ENCODE data around the gene CHADL. TPM values are rescaled to one million over a fixed set of nuclear protein-coding genes. Genes with fewer than 3 reads are reported as not detected.

Gene CHADL
- total and polyA plus RNA-seq, 2 of the 4 experiments (the other 2 are of a cell fraction), result 0.18 to 0.53 TPM

DNA sequence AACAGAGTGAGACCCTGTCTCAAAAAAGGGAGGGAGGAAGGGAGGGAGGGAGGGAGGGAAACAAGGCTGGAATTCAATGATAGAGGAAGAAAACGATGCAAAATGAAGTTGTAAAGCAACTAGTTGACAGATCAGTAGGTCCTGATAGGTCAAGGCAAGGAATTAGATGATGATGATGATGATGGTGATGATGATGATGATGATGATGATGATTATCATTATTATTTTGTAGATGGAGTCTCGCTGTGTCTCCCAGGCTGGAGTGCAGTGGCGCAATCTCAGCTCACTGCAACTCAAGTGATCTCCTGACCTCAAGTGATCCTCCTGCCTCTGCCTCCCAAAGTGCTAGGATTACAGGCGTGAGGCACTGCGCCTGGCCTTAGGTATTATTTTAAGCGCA lies 46.9 kb downstream of the CHADL start:
- Histone ChIP-seq H3K9me3 (ENCODE audit: control insufficient read depth, insufficient read depth, low read length) (no peaks in the 10 kb centered on the region), H3K9me1 (ENCODE audit: insufficient read depth, low read length) (no peaks in the 10 kb centered on the region; the same call in 1 of the 2 replicates), H3K27me3 (ENCODE audit: control insufficient read depth, insufficient read depth, low read length) (0 out of 2 replicates have a peak, but pooled peaks cover 3% of the 10 kb centered on the region), H2BK20ac (ENCODE audit: low read depth, low read length) (no peak overlapping the region), H3K4me1 (ENCODE audit: control insufficient read depth, insufficient read depth, low read length) (no peaks in the 10 kb centered on the region; the same call in 1 of the 2 replicates), H2AFZ (replicated peaks; ENCODE audit: low read length, poor library complexity) (no peak overlapping the region), H3K4me3 (ENCODE audit: insufficient read depth, low read depth, low read length) (no peak overlapping the region), H3K36me3 (ENCODE audit: control insufficient read depth, insufficient read depth, low read length) (no peaks in the 10 kb centered on the region), H3K79me1 (ENCODE audit: low read depth in 1 of 2, low read length in 2 of 2) (no peaks in the 10 kb centered on the region; a peak in 1 of 4 replicates), H3K4me2 (ENCODE audit: low read depth, low read length) (no peak overlapping the region), H3K23ac (ENCODE audit: low read depth, low read length) (no peak overlapping the region), H3K56ac (ENCODE audit: extremely low read depth, insufficient read depth, low read length) (no peak overlapping the region), H4K20me1 (ENCODE audit: insufficient read depth, low read length) (no peaks in the 10 kb centered on the region), H2BK15ac (ENCODE audit: low read depth, low read length) (no peak overlapping the region), H3K14ac (replicated peaks; ENCODE audit: low read depth, low read length) (no peak overlapping the region), H3K9ac (ENCODE audit: low read depth, low read length) (no peak overlapping the region), H2AK9ac (replicated peaks; ENCODE audit: low read depth, low read length, poor library complexity) (no peak overlapping the region), H2BK120ac (ENCODE audit: low read depth, low read length) (no peak overlapping the region), H3K27ac (ENCODE audit: insufficient read depth, low read length) (no peak overlapping the region), H2BK5ac (ENCODE audit: low read depth, low read length, poor library complexity, severe bottlenecking) (no peak overlapping the region), H4K91ac (ENCODE audit: insufficient read depth, low read depth, low read length) (no peak overlapping the region), H4K8ac (ENCODE audit: low read depth in 2 of 2, low read length in 2 of 2) (no peak overlapping the region), H4K5ac (ENCODE audit: low read depth, low read length) (no peak overlapping the region), H3K18ac (ENCODE audit: low read depth, low read length) (no peak overlapping the region), H2AK5ac (ENCODE audit: low read depth, low read length) (no peak overlapping the region), H3K4ac (ENCODE audit: low read depth, low read length) (no peak overlapping the region)
- dilution Hi-C loops (cut with HindIII; ENCODE audit: low sequenced_read_pairs, unreplicated experiment), result no loop called here
- in situ Hi-C loops (cut with MboI; ENCODE audit: low sequenced_read_pairs), result no loop called here
- WGBS, 2 experiments (ENCODE audit: extremely low coverage in 2 of 2, insufficient read length in 1 of 2), result 91% methylated on average over 4 of the region's 6 CpGs; no CpG with 5 or more reads in 1 of the 2 experiments
- DNase-seq, result no peak
- POLR2A ChIA-PET (ENCODE audit: unreplicated experiment), result no interaction called here
- CTCF ChIA-PET, result no interaction called here
- ATAC-seq (ENCODE audit: low read depth), result no peak
- intact Hi-C loops (cut with micrococcal nuclease), result no loop called here
- TF ChIP-seq, protein P1, sequence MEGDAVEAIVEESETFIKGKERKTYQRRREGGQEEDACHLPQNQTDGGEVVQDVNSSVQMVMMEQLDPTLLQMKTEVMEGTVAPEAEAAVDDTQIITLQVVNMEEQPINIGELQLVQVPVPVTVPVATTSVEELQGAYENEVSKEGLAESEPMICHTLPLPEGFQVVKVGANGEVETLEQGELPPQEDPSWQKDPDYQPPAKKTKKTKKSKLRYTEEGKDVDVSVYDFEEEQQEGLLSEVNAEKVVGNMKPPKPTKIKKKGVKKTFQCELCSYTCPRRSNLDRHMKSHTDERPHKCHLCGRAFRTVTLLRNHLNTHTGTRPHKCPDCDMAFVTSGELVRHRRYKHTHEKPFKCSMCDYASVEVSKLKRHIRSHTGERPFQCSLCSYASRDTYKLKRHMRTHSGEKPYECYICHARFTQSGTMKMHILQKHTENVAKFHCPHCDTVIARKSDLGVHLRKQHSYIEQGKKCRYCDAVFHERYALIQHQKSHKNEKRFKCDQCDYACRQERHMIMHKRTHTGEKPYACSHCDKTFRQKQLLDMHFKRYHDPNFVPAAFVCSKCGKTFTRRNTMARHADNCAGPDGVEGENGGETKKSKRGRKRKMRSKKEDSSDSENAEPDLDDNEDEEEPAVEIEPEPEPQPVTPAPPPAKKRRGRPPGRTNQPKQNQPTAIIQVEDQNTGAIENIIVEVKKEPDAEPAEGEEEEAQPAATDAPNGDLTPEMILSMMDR (conservative IDR thresholded peaks at IDR 0.05; ENCODE audit: low read depth, low read length), result no peak
- no peak for TF ChIP-seq MXI1 (IDR thresholded peaks at IDR 0.05; ENCODE audit: borderline replicate concordance, low read depth, low read length)
- no peak for TF ChIP-seq RFX5 (IDR thresholded peaks at IDR 0.05; ENCODE audit: low read depth, low read length)
- no peak for TF ChIP-seq POLR2A (IDR thresholded peaks at IDR 0.05; ENCODE audit: low read depth, low read length)
- TF ChIP-seq CHD1 (IDR thresholded peaks at IDR 0.05; ENCODE audit: low read depth, low read length), result no peak
- no peak for TF ChIP-seq NFE2L2 (IDR thresholded peaks at IDR 0.05; ENCODE audit: low read depth, low read length)
- no TSS peak for BruUV-seq (replicated peaks)

All from IMR-90 (cell line).